ENCODE results near the gene ARL5B.

GRCh38 chr10:18666810-18667209 is 7.6 kb downstream of the ARL5B start:
- TF ChIP-seq, protein P1, sequence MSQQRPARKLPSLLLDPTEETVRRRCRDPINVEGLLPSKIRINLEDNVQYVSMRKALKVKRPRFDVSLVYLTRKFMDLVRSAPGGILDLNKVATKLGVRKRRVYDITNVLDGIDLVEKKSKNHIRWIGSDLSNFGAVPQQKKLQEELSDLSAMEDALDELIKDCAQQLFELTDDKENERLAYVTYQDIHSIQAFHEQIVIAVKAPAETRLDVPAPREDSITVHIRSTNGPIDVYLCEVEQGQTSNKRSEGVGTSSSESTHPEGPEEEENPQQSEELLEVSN (IDR thresholded peaks at IDR 0.05), result no peak
- no peak for TF ChIP-seq ZNF274 (IDR thresholded peaks at IDR 0.05; ENCODE audit: borderline replicate concordance, extremely low read depth, low read length)
- TF ChIP-seq TBP (IDR thresholded peaks at IDR 0.05; ENCODE audit: low read depth, low read length), result no peak
- no peak for TF ChIP-seq GTF2F1 (IDR thresholded peaks at IDR 0.05; ENCODE audit: borderline replicate concordance, low read depth, low read length)
- TF ChIP-seq BRCA1 (IDR thresholded peaks at IDR 0.05; ENCODE audit: low read depth, low read length), result no peak

Measured in H1 (cell line).